Measurements from ENCODE around the gene STARD7.

DNA sequence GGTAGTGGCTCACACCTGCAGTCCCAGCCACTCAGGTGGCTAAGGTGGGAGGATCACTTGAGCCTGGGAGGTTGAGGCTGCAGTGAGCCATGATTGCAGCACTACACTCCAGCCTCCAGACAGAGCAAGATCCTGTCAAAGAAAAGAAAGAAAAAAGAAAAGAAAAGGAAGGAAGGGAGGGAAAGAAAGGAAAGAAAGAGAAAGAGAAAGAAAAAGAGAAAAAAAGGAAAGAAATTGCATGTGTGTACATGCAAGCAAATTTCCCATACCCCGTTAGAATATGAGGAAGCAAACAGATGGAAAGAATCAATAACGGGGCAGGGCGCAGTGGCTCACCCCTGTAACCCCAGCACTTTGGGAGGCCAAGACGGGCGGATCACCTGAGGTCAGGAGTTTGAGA lies 39.3 kb upstream of the STARD7 start:
- TF ChIP-seq, protein P1, sequence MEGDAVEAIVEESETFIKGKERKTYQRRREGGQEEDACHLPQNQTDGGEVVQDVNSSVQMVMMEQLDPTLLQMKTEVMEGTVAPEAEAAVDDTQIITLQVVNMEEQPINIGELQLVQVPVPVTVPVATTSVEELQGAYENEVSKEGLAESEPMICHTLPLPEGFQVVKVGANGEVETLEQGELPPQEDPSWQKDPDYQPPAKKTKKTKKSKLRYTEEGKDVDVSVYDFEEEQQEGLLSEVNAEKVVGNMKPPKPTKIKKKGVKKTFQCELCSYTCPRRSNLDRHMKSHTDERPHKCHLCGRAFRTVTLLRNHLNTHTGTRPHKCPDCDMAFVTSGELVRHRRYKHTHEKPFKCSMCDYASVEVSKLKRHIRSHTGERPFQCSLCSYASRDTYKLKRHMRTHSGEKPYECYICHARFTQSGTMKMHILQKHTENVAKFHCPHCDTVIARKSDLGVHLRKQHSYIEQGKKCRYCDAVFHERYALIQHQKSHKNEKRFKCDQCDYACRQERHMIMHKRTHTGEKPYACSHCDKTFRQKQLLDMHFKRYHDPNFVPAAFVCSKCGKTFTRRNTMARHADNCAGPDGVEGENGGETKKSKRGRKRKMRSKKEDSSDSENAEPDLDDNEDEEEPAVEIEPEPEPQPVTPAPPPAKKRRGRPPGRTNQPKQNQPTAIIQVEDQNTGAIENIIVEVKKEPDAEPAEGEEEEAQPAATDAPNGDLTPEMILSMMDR (IDR thresholded peaks at IDR 0.05): no peak
- no peak for TF ChIP-seq POLR2A (IDR thresholded peaks at IDR 0.05)

Measured in Peyer's patch (tissue), 4 donors.